Activated CD4-positive, CD25-positive, alpha-beta regulatory T cell treated with anti-CD3 and anti-CD28 coated beads, Interleukin-2, amount 50 U/mL, for 24 hours (primary cell): ENCODE measurements around the gene LTBP1.
"Not testable (repeated sequence)": the region's sequence is repeated elsewhere in the genome, so short reads cannot be mapped to it uniquely, and the experiment has no call there.

ENCODE experiments used
- ATAC-seq, 2 donors: fragments of 150-1000 bp; cut with Tn5 transposase; one replicate each; pipeline ENCODE4 v1.10.0; 2021; ENCODE audit warnings: mild to moderate bottlenecking in 1 of 2, moderate library complexity in 1 of 2

LTBP1 gene

DNA sequence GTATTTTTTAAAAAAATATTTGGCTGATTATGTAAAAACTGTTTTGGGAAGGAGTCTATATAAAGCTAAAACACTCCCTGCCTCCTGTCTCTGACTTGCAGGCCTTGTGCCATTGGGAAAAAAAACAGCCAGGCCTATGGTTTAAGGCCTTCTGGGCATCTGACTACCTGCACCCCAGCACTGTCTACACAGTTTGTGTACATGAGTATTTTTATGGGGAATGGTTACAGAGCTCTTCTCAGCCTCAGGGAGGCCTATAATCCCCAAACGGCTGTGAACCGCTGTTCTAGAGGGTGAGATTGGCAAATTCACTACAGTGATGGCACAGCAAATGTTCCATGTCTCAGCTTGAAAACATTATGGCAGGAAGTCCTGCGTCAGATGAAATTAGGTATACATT, 96.1 kb downstream of the LTBP1 start:
- ATAC-seq: no peak

DNA sequence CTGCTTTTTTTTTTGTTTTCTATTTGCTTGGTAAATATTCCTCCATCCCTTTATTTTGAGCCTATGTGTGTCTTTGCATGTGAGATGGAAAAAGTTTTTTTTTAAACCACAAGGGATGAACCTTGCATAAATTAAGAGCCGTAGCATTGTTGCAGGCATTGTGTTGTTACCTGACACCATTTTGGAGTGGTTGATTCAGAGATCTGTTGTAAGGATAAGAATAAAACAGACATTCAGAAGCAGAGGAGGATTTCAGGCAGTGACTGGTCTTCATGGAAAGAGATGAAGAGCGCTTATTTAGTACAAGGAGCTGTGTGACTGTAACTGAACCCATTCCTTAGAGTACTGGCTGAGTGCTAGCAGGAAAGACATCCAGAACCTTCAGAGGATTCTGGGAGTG, 101.2 kb downstream of the LTBP1 start:
- no peak for ATAC-seq

DNA sequence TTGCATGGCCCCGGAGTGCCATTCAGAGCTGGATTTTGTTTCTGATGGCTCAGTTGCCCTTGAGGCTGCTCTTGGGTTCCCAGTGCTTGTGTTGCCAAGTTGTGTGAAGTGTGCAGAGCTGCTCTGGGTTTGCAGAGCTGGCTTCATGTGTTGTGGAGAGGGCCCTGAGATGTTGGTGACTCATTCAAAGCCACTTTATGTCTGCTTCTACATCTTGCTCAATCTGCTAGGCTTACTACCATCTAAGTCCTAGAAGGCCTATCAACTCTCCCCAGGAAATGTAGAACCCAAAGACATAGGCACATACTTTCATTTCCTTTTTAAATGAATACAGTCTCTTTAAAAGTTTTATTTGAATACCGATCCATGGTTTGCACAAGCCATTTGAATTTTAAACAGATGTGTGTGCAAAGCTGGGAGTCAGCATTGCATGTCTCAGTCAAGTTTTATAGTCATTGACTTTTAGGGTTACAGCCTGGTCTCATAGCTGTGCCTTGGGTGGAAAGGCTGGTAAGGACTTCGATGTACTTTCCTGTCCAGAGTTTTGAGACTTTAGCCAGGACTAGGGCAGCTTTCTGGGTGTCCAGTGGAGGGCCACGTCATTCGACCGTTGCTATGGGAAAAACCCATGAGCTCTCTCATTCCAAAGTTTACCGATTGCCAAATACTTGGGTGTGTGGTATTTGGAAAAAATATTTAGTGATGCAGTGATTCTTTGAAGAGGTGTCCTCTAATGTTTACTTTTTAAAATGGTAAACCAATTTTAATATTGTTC, 105.0 kb downstream of the LTBP1 start:
- ATAC-seq: no peak

DNA sequence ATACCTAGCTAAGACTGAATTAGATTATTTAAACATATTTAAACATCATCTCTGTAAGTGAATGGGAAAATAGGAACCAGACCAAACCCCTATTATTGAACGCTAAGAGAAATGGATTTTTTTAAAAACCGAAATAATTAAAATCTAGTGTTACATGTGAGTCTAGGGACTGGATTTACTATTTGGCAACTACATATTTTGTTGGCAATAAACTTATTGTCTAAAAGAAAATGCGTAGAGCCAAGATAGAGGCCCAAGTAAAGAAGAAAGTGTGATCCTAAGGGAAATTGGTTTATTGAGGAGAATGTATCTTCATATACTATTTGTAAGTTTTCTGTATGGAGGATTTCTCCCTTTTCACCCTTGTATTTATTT, 105.6 kb downstream of the LTBP1 start:
- no peak for ATAC-seq

DNA sequence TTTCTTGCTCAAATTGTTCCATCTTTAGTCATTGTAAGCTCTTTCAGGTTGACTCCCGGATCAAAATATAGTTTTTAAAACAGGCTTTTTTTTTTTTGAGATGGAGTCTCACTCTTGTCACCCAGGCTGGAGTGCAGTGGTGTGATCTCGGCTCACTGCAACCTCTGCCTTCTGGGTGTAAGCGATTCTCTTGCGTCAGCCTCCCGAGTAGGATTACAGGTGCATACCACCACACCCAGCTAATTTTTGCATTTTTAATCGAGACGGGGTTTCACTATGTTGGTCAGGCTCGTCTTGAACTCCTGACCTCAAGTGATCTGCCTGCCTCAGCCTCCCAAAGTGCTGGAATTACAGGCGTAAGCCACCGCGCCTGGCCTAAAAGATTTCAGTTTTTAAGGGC, 106.0 kb downstream of the LTBP1 start:
- ATAC-seq: not testable (repeated sequence)

DNA sequence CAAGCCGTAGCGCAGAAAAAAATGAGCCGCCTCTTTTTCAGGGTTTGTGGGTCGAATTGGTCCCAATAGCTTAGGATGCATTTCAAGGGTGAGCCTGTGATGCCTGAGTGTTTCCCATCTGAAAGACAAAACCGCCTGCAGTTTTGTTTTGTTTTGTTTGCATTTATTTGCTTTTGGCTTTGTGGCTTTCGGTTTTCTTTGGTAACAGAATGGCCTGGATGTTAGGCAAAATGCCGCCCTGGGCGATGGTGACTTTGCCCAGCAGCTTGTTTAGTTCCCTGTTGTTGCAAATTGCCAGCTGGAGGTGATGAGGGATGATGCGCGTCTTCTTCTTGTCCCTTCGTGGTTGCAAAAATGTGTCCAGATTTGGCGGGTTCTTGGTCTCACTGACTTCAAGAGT, 109.4 kb downstream of the LTBP1 start:
- ATAC-seq: no peak

DNA sequence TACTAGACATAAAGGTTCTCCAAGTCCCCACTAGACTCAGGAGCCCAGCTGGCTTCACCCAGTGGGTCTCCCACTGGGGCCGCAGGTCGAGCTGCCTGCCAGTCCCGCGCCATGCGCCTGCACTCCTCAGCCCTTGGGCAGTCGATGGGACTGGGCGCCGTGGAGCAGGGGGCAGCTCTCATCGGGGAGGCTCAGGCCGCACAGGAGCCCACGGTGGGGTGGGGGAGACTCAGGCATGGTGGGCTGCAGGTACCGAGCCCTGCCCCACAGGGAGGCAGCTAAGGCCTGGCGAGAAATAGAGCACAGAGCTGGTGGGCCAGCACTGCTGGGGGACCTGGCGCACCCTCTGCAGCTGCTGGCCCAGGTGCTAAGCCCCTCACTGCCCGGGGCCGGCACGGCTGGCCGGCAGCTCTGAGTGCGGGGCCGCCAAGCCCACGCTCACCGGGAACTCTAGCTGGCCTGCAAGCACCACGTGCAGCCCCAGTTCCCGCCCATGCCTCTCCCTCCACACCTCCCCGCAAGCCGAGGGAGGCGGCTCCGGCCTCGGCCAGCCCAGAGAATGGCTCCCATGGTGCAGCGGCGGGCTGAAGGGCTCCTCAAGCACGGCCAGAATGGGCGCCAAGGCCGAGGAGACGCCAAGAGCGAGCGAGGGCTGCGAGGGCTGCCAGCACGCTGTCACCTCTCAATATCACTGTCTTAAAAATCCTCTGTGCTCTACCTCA, 110.7 kb downstream of the LTBP1 start:
- ATAC-seq: not testable (repeated sequence)

DNA sequence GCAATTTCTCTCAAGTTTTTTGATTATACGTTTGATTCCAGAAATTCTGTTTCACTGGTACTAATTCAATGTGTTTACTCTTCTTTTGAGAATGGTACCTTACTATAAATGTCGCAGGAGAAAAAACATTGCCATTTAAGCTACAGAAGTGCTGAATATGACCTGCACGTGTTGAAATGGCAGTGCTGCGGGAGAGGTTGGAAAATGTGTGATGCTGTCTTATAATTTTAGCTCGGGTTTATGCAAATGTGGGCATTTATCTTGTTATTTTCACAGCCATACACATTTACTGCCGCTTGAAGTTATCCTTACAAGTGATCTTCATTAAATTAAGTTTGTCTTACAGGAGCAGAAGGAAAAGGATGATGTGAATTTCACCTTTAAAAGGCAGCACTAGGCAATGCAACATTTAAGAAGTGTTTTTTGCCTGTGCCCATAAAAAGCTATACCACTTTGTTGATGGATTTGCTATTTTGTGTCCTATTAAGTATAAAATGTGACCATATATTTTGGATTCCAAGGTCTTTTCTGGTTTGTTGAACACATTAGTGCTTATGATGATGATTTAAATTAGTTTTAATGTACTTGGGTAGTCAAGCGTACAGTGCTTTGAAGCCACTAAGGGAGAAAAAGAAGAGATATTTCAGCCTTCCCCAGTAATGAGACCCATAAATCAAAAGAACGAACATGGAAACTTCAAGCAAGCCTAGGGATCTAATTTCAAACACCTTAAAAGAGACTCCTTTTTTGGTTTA, 112.1 kb downstream of the LTBP1 start:
- ATAC-seq: no peak

DNA sequence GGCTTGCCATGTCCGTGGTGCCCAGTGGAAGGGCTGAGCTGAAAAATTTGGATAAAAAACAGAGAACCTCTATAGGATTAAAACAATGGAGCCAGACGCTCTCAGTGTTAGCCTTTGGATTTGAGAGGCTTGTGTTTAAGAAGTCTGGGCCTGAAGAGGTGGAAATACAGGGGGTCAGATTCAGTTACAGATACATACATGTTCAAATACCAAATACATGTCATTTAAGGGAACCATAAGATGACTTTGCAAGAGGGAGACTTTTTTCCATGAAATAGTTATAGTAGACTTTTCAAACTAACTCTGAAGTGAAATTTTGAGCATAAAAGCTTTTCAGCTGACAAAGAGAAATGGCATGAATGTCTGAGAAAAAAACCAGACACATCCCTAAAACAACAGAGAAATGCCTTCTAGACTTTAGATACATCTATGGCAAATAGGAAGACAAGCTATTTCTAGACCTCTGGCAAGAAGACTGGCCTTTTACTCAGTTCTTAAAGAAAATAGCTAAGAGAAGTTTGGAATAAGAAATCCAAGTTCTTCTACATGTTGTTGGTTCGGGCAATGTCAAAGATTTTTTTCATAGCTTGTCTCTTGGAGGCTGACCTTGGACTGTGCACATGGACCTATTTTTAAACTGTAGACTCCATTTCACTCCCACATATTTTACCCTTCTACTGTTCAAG, 112.9 kb downstream of the LTBP1 start:
- no peak for ATAC-seq

DNA sequence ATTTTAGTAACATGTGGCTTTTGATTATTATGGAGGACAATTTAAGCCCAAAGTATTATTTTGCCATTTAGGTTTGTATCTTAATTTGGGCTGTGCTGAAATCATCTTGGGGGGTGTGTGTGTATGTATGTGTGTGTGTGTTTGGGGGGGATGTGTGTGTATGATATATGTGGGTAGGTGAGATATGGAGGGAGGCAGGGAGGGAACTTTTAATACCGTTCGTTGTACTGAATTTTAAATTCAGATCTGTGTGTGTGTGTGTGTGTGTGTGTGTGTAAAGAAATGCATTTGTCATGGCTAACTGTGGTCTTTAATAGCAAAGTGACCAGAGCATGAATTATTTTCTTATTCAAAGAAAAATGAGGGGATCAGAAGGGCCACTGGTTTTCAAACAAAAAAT, 113.7 kb downstream of the LTBP1 start:
- ATAC-seq: no peak

DNA sequence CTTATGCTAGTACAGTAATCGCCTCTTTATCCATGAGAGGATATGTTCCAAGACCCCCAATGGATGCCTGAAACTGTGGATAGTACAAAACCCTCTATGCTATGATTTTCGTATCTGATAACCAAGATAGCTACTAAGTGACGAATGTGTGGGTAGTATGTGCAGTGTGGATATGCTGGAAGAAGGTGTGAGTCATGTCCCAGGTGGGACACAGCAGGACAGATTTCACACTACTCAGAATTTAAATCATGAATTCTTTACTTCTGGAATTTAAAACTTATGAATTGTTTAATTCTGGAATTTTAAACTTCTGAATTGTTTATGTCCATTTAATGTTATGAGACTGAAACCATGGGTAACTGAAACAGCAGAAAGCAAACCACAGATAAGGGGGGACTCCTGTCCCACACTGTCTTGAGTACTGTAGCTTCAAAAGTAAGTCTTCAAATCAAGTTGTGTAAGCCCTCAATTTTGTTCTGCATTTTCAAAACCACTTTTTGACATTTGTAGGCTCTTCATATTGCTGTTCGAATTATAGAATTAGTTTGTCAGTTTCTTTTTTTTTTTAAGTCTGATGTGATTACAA, 116.0 kb downstream of the LTBP1 start:
- no peak for ATAC-seq

DNA sequence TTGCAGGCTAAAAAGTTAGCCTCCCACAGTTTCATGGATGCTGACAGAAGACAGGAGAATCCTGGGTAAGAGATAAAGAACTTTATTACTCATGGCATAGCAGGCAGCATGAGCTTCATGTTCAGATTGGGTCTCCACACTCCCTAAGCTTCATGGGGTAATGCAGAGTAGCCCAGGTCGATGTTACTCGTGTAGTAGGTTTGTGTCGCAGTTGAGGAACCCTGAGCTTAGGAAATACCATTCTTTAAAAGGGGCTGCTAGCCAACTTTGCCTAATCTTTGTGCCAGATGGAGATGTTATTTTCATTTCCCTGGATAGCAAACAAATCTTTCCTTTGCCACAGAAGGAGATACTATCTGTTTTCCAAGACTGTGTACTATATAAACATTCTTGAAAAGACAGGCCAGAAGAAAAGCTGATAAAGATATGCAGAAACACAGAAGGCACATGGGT, 117.6 kb downstream of the LTBP1 start:
- no peak for ATAC-seq

DNA sequence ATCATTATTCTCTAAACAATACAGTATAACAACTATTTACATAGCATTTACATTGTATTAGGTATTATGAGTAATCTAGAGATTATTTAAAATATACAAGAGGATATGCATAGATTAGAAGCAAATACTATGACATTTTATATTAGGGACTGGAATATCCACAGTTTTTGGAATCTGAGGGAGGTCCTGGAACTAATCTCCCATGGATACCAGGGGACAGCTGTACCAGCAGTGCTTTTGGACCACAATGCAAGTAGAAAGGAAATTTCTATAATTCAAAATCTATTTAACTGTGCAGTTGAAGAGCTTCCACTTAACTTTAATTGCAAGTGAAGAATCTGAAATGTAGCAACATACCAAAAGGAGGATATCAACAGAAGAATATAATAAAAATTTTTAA, 120.8 kb downstream of the LTBP1 start:
- no peak for ATAC-seq

DNA sequence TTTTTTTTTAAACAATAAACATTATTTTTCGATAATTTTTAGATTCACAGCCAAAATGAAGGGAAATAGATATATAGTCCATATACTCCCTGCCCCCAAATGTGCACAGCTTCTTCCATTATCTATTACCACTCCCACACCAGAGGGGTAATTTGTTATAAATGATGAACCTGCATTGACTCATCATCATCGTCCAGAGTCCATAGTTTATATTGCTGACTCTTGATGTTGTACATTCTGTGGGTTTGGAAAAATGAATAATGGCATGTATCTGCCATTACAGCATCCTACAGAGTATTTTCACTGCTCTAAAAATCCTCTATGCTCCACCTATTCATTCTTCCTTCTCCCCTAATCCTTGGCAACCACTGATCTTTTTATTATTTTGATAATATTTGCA, 121.5 kb downstream of the LTBP1 start:
- no peak for ATAC-seq

DNA sequence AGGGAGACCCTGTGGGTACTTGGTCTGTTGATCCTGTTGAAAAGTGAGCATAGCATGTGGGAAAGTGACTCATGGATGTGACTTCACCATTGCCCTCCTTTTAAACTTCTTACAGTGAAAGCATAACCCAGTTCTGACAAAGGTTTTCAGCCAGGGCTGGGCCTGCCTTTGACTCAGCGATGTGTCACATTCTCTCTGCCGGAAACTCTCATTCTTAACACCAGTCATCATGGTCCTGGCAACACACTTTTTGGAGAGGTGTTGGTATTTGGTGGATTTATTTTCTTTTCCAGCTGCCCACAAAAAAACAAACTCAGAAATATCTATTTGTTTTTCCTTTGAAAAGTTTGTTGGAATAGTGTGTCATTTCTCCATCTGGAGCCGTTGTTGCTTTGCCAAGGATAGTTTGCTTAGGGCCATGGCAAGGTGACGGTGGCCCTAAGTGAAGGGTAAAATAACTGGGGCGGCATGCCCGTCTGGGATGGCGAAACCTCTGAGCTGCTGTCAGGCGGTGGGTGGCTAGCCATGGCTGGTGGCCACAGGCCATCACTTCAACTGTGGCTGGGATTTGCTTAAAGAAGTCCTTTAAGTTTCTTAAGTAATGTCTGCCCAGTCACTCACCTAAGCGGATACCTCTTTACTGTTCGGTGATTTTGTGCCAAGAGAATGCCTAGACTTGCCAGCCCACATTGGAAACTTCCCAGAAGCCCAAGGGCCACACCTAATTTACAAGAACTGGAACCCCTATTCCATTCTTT, 123.3 kb downstream of the LTBP1 start:
- peak; percentile 85 to 91 for ATAC-seq

DNA sequence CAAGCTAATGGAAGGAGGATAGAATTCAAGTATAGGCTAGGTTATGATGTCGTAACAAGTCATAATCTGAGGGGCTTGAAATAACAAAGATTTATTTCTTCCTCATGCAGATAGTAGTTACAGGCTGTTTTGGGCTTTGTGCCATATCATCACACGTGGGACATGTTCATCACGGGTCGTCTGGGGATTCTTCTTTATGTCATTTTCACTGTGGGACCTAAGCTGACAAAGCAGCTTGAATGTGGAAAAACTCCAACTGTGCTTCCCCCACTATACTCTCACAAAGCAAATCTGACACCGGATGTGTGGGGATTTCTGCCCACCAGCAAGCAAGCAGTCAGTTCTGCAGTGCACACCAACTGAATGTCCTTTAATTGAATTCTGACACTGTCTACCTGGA, 124.8 kb downstream of the LTBP1 start:
- no peak for ATAC-seq

DNA sequence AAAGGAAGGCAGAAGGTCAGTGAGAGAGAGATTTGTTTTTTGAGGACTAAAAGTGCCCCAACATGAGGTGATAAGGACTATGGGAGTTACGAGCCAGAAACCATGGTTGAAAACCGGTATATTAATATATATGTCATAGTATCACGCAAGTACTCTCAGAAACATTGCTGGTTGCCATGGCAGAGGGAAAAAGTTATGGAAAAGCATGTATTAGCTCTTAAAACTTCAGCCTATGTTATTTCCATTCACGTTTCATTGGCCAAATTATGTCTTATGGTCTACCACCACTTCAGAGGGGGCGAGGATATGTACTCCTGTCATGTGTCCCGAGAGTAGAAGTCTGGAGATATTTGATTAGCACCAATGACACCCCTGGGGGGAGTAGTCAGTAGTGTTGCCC, 125.9 kb downstream of the LTBP1 start:
- no peak for ATAC-seq

DNA sequence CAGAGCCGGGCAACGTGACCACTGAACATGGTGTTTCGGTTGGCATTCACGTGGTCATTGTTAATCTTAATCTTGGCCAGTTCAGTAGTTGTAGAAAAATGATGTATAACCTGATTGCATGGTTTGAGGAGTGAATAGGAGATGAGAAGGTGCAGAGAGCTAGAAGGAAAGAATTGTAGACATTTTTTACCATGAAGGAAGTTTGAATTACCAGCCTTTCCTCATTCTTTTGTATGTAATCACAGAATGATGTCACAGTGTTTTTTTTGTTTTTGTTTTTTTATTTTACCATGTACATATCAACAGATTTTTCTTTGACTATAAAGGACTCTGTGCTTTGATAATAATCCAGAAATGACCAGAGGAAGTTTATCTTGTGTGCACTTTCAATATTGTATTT, 126.3 kb downstream of the LTBP1 start:
- ATAC-seq: no peak

DNA sequence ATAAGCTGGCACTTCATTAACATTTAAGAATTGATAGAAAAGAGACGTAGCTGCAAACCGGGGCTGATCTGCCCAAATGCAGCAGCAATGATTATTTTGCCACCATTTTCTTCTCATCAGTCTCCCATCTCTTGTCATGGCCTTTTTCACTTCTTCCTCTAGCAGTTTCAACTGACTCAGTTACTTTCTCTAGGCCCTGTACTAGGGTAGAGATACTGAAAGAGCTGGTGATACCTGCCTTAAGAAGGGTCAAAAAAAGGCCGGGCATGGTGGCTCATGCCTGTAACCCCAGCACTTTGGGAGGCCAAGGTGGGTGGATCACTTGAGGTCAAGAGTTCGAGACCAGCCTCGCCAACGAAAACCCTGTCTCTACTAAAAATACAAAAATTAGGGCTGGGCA, 127.4 kb downstream of the LTBP1 start:
- no peak for ATAC-seq

DNA sequence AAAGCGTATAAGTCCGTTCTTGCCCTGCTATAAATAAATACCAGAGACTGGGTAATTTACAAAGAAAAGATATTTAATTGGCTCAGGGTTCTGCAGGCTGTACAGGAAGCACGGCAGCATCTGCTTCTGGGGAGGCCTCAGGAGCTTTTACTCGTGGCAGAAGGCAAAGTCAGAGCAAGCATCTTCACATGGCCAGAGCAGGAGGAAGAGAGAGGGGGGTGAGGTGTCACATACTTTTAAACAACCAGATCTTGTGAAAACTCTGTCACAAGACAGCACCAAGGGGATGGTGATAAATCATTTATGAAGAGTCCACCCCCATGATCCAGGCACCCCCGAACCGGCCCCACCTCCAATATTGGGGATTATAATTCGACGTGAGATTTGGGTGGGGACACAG, 130.6 kb downstream of the LTBP1 start:
- ATAC-seq: no peak

DNA sequence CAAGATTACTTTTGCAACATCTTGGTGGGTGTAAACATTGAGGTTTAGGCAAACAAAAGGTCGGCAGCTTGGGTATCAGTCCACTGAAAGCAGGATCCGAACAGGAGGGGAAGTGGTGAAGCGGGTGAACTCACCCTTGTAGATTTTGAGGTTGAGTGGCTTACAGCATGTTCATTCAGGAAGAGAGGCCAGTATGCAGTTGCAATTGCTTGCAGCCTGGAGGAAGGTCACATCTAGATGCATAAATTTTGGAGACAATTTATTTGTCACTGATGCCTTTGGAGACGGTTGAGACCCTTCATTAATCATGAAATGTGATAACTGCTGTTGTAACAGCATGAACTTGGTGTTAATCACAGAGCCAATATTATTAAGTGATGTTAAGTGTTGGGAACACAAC, 131.1 kb downstream of the LTBP1 start:
- ATAC-seq: no peak

DNA sequence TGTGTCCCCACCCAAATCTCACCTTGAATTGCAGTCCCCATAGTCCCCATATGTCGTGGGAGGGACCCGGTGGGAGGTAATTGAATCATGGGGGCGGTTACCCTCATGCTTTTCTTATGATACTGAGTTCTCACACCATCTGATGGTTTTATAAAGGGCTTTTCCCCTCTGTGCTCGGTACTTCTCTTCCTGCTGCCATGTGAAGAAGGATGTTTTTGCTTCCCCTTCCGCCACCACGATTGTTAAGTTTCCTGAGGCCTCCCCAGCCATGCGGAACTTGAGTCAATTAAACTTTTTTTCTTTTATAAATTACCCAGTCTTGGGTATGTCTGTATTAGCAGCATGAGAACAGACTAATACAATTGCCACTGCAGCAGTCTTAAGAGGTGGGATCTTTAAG, 134.9 kb downstream of the LTBP1 start:
- no peak for ATAC-seq
